NCI-H128 (cell line): ENCODE measurements around the gene ZBTB20.

ENCODE experiments used
- DNase-seq: peaks from one replicate; lab custom pipeline; 2025; ENCODE audit not compliant: unreplicated experiment; lab: John Stamatoyannopoulos, UW

Gene ZBTB20

DNA sequence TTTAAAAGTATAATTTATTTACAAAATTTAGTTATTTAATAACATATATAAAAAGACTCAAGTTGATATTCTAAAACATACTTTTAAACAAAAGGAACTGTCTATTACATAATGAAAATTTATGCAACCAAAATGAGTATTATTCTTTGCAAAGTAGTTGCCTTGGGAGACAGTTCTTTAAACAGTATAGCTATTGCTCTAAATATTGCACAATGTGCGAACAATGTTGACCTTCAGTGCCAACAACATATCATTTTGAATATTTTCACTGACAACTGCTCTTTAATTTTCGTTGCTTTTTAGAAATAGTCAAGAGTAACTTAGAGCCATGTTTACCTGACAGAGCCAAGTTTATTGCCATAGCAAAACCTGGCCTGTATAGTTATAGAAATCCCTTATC is 124.9 kb downstream of the ZBTB20 start:
- DNase-seq, result no peak

- DNase-seq, result no peak
These were observed 126.0 kb downstream of the ZBTB20 start for GRCh38 chr3:115021061-115021460.

DNA sequence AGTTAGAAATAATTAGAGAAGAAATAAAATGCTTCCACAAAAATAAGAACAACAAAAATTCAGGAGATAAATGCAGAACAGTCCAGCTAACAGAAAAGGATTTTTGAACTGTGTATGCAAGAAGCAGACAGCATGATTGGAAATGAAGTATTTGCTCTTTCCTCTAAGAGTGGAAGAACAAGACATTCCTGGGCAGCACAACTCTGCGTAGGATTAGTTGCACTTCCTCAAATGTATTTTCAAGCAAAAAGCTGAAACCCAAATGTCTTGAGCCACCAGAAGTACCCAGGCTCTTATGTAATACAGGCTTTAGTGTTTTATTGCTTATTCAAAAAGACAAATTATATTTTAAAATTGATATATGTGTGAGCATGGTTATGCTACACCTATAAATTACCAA is 127.2 kb downstream of the ZBTB20 start:
- no peak for DNase-seq

GRCh38 chr3:115018694-115019093 is 128.4 kb downstream of the ZBTB20 start:
- no peak for DNase-seq

GRCh38 chr3:115007966-115008365 is 139.1 kb downstream of the ZBTB20 start:
- no peak for DNase-seq

DNA sequence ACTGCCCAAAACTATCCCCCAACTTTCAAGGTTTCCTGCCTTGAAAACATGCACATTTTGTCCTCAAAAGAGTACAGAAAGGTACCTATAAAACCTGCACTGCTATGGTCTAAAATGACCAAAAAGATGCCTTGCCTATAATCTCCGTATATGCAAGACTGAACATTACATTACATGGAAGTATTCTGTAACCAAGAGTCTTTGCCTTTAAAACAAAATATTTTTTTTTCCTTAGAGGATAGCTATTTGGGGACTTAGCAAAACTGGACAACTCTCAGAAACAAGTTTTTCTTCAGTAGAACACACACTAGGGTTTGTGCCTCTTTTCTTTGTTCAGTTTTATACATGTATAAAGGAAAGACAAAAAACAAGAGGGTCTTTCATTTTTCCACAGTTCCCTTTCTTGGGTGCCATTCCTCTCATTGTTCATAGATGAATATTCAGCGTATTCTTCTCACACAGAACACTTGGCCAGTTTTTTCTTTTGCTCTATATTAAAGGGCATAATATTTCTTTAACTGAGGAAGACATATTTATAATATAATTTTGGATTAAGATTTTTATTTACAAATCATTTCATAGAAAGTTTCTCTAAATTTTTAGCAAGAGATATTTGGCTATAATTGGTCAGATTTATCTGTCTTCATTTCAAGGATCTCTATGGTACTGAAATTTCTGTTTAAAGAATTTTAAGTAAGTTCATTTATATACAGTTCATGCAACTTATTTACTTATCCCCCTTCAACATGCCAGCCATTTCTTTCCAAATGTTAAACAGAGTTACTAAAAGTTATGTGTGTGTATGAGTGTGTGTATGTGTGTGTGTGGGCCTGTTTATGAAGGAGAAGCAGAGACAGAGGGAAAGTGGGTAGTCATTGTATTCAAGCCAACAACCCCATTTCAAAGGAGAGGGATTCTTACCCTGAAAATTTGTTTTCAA is 142.6 kb downstream of the ZBTB20 start:
- DNase-seq, result no peak

DNA sequence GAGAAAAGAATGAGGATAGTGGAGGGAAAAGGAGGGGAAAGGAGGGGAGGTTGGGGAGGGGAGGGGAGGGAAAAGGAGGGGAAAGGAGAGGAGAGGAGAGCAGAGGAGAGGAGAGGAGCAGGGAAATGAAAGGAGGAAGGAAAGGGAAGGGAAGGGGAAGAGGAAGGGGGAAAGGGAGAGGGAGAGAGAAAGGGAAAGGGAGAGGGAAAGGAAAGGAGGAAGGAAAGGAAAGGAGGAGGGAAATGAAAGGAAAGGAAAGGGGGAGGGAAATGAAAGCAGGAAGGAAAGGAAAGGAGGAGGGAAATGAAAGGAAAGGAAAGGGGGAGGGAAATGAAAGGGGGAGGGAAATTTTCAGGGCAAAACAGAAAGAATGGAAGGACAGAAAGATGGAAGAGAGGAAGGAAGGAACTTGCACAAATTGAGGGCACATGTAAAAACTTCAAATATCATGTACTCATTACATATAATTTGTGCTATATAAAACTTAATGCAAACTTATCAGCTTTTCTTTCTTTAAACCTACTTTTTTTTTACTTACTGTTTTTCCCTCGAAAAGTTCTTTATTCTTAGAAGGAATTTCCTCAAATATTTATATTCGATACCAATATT is 148.0 kb downstream of the ZBTB20 start:
- no peak for DNase-seq

GRCh38 chr3:114994554-114995341 is 152.3 kb downstream of the ZBTB20 start:
- no peak for DNase-seq

DNA sequence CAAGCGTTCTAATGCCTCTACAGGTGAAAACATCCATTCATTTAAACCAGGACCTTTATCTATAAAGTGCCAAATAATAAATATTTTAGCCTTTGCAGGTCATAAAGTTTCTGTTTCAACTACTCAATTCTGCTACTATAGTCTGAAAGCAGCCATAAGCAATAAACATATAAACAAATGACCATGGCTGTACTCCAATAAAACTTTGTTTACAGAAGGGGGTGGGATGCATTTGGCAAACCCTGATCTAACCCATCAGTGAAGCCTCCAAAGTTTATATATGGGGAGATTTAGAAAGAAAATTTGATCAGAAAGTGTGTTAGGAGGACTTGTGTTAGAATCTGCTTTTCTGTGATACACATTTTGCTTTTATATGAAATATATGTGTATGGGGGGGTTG is 161.3 kb downstream of the ZBTB20 start:
- no peak for DNase-seq

- DNase-seq, result no peak
These were observed 163.8 kb downstream of the ZBTB20 start for GRCh38 chr3:114983248-114983647.

- DNase-seq, result no peak
These were observed 172.7 kb downstream of the ZBTB20 start for GRCh38 chr3:114974387-114974786.

GRCh38 chr3:114973536-114973935 is 173.6 kb downstream of the ZBTB20 start:
- no peak for DNase-seq

- no peak for DNase-seq
These were observed 179.9 kb downstream of the ZBTB20 start for GRCh38 chr3:114967168-114967567.

DNA sequence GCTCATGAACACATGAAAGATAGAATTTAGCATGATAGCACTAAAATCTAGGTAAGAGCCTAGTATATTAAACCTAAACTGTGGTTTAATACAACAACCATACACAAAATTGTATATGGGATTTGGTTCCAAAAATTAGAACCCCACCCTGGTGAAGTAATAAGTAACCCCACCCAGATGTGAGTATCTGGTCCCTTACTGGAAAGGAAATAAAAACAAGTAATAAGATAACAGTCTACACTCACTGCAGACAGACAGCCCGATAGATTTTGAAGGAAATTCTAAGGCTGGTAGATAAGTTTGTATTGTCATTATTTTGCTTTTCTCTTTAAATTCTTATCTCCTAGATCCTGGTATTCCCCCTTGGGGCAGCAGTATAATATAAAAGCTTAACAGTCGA is 184.9 kb downstream of the ZBTB20 start:
- DNase-seq, result no peak

GRCh38 chr3:114958930-114959329 is 188.2 kb downstream of the ZBTB20 start:
- no peak for DNase-seq

DNA sequence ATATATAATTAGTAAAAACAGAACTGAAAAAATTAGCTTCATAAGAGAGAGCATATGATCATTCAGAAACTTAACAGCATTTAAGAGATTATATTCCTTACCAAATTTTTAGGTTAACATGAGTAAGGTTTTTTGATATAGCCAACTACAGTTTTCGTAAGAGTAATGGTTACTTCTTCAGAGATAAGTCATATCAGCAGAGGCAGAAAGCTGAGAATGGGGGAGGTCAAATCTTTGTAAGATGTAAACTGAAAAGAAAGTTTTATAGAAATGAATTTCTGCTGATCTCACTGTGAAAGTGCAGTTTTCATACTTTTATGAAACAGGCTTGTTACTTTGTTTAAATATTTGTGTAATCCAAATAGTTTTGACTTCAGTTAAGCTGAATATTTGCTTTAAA is 193.3 kb downstream of the ZBTB20 start:
- no peak for DNase-seq

DNA sequence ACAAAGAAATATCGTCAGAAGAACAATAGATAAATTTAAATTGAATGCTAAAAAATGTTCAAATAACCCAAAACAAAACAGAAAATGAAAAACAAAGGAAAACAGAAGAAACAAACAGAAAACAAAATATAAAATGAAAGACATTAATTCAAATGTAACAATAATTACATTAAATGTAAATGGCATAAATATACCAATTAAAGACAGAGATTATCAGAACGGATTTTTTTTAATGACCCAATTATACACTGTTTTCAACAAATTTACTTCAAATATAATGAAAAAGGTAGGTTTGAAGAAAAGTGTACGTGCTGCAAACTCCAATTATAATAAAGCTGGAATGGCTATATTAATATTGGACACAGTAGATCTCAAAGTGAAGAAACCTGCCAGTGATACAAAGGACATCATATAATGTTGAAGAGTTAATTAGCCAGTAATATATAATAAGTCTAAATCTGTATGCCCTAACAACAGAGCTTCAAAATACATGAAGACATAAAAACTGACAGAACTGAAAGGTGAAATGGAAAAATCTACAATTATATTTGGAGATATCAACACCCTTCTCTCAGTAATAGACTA is 193.8 kb downstream of the ZBTB20 start:
- DNase-seq, result no peak

DNA sequence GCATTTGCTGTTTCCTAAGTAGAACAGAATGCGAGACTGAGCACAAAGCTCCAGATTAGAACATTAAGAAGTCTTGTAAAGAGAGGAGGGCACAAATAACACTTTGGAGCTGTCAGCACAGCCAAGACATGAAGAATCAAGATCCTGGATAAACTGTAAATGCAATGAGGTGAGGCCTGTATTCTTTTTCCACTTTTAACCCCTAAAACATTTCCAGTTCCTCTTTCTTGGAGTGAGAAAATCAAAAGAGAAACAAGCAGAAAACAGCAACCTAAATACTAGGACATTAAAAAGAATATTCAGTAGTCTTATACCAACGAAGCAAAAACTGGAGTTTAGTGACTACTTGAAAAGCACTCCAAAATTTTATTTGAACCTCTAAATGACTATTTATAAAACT is 204.3 kb downstream of the ZBTB20 start:
- DNase-seq, result no peak

DNA sequence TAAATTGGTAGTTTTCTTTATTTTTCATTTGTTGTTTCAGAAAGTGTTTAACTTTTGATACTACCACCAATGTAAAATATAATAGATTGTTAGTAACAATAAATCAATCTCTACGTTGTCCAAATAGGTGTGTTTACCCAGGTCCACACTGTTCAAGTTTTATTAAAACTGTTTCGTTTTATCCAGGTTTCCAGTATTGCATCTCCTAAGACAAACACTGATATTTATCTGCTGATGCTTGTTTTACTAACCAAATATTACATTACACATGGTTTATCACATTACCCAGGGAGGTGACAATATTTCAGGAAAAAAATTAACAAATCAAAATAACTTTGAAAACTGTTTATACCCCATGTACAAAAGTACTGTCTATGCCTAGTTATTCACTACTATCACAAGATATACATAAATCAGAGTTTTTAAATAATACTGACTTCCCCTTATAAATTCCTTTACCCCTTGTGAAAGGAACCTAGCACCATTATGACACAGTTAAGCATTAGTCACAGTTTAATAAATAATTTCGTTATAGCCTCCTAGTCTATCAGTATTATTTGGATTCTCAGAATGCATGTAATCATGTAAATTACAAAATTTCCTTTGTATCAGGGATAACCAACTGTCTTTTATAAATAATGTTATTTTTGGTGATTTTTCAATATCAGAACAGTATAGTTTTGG is 205.3 kb downstream of the ZBTB20 start:
- no peak for DNase-seq

DNA sequence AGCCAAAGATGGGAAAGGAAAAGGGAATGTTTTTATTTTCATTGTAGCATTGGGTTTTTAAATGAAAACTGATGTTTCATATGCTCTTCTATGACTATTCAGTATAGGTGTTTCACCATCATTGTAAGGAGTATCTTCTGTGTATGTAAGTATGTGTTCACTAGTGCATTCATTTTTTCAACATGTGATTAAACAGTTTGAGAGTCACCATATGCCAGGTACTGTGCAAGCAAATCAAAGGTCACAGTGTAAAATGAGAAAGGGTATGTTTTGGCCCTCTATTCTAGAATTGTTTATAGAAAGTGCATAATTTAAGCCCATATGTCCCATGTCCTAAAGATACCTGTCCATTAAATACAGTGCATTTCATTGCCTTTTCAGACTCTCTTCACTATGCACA is 207.2 kb downstream of the ZBTB20 start:
- no peak for DNase-seq

DNA sequence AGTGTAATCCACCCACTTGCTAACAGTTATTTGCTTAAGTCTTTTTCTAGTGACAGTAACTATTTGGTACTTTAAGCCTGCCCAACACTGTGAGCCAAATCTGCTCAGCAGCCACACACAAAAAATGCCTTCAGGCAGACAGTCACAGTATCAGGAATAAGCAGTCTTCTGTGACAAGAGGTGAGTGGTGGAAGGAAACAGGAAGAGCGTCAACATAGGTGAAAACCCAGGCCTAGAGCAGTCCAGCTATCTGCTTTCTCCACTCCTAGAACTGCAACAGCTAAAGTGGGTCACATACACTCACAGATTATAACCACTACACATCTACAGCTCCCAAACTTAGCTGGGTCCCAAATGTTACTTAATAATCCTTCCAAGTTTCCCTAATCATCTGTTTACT is 213.7 kb downstream of the ZBTB20 start:
- no peak for DNase-seq
